ENCODE data around the gene ROCK1. TPM values are rescaled to one million over a fixed set of nuclear protein-coding genes. Genes with fewer than 3 reads are reported as not detected.

Gene ROCK1
- total RNA-seq, 2 donors from 2014 or later = 59.4 to 63.4 TPM

DNA sequence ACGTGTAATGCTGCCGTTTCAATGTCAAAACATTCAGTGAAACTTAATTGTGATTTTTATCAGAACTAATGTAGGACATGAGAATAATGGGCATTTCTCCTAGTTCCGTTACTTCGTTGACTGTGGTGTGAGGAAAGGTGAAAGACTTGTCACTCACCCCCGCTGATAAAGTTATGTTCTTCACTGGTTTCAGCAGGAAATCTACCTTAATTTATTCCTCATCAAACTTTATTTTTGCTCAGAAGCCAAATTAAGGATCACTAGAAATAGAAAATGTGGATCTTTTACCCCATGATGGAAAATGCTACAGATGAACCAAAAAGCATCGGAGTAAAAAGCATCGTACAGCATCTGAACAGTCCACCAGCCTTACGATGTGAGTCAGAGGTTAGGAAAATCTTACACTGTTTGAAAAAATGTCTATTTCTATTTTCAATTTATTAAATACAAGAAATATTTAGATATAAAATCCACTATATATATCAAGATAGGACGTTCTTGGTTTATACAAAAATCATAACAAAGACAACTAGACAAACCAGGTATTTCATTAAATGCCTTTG, 1.0 kb upstream of the ROCK1 start:
- no peak for DNase-seq (ENCODE audit: low spot score in 2 of 2)
- no peaks in the 10 kb centered on the region for H3K9me3 Mint-ChIP-seq
- H3K36me3 Mint-ChIP-seq = peaks cover 8 to 12% of the 10 kb centered on the region in 2 donors
- ATAC-seq = no peak
- H3K27ac Mint-ChIP-seq = peak overlapping the region; percentile 92 to 95

- ATAC-seq = peak in 1 of 2 donors; percentile 48
- H3K9me3 Mint-ChIP-seq = no peaks in the 10 kb centered on the region
- peak overlapping the region; percentile 92 to 95 for H3K27ac Mint-ChIP-seq
- no peak for DNase-seq (ENCODE audit: low spot score in 2 of 2)
- H3K36me3 Mint-ChIP-seq = peaks cover 13 to 17% of the 10 kb centered on the region in 2 donors
These were observed 494 bp upstream of the ROCK1 start for GRCh38 chr18:21112140-21112473.

DNA sequence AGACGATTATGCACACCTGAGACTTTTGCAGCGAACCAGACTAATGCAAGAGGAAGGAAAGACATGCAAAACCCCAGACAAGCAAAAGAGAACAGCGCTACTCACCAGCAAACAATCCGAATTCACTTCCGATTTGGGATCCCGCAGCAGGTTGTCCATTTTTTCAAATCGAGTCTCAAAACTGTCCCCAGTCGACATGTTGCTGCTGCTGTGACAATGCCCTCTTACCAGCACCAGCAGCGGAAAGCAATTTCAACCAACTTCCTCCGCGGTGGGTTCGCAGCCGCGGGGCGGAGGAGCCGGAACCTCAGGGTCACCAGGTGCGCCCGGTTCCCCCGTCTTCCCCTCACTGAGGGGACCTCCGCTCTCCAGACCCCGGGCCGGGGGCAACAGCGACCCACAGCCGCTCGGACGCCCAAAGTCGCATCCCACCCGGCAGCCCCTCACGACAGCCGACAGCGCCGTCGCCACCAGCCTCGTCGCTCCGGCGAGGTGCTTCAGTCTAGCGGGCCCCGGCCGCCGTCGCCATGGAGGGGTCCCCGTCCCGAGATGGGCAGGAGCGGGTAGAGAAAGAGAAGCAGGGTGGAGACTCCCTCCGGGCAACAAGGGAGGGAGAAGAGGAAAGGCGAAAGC, 784 bp downstream of the ROCK1 start:
- peaks cover 16 to 18% of the 10 kb centered on the region in 2 donors for H3K36me3 Mint-ChIP-seq
- ATAC-seq (peak; percentile 21), DNase-seq (ENCODE audit: low spot score in 2 of 2) (peak; percentile 60 to 70)
- peak overlapping the region; percentile 92 to 97 for H3K27ac Mint-ChIP-seq
- H3K9me3 Mint-ChIP-seq = no peaks in the 10 kb centered on the region

- peak overlapping the region; percentile 92 to 97 for H3K27ac Mint-ChIP-seq
- peaks cover 16 to 18% of the 10 kb centered on the region in 2 donors for H3K36me3 Mint-ChIP-seq
- peak in 1 of 2 donors; percentile 36 for ATAC-seq
- DNase-seq (ENCODE audit: low spot score in 2 of 2) = no peak
- no peaks in the 10 kb centered on the region for H3K9me3 Mint-ChIP-seq
These were observed 1.5 kb downstream of the ROCK1 start for GRCh38 chr18:21109936-21110712.

GRCh38 chr18:21105936-21106335, 5.7 kb downstream of the ROCK1 start:
- no peak for DNase-seq (ENCODE audit: low spot score in 2 of 2)
- Mint-ChIP-seq H3K36me3 (peaks cover 14 to 16% of the 10 kb centered on the region in 2 donors), H3K9me3 (no peaks in the 10 kb centered on the region), H3K27ac (no peak overlapping the region)
- no peak for ATAC-seq

DNA sequence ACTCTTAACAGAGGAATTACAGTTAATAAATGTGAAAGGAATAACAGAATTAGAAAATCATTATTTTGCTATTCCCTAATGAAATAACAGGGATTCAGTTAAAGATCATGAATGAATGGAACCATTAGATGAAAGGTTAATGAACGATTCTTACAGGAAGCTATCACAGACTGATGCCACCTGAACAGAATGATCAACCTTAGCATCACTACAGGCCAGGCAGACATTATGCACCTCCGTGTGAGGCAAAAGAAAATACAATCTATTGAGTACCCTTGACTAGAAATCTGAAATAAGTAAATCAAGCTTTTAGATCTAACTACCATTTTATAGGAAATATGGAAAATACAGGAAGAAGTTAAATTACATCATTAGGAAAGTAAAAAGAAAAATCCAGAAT, 10.4 kb downstream of the ROCK1 start:
- ATAC-seq = no peak
- H3K36me3 Mint-ChIP-seq = no peaks in the 10 kb centered on the region
- no peak overlapping the region for H3K27ac Mint-ChIP-seq
- no peaks in the 10 kb centered on the region for H3K9me3 Mint-ChIP-seq
- no peak for DNase-seq (ENCODE audit: low spot score in 2 of 2)

DNA sequence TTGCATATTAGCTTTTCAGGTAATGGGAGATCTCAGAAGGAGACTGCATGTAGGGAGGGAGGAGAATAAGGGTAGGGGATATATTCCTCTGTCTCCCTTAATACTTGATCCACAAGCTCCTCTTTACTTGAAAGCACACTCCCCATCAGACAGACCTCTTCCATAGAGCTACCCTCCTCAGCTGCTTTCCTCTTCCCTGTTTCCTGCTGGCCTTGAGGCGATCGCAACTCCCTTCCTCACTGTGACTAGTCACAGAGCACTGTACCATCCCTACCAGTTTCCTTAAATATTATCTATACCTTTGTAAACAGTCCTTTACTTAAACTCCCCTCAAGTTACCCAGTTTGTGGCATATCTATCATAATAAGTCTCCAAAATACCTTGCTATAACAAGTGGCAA, 10.9 kb downstream of the ROCK1 start:
- Mint-ChIP-seq H3K36me3 (no peaks in the 10 kb centered on the region), H3K27ac (no peak overlapping the region), H3K9me3 (no peaks in the 10 kb centered on the region)
- no peak for DNase-seq (ENCODE audit: low spot score in 2 of 2)
- ATAC-seq = no peak

DNA sequence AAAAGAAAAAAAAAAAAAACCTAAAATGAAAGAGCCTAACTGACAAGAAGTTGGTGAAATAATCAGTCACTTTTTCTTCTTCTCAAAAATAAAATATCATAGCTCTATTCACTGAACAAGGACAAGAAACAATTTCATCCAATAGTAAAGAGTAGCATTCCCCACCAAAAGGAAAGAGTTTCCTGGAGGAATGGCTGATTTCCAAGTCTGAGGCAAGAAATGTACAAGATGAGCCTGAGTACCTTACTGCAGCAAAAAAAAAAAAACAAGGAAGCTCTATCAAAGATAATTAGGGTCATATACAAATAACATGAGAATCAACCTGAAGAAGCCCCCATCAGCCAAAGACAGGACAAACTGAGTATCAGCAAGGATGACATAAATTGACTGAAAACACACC, 11.5 kb downstream of the ROCK1 start:
- Mint-ChIP-seq H3K36me3 (peaks cover 3 to 5% of the 10 kb centered on the region in 2 donors), H3K9me3 (peaks cover 4 to 5% of the 10 kb centered on the region in 2 donors), H3K27ac (no peak overlapping the region)
- DNase-seq (ENCODE audit: low spot score in 2 of 2) = no peak
- no peak for ATAC-seq

- no peak for DNase-seq (ENCODE audit: low spot score in 2 of 2)
- Mint-ChIP-seq H3K9me3 (peaks cover 6 to 7% of the 10 kb centered on the region in 2 donors), H3K36me3 (peaks cover 6 to 8% of the 10 kb centered on the region in 2 donors), H3K27ac (no peak overlapping the region)
- ATAC-seq = no peak
These were observed 12.2 kb downstream of the ROCK1 start for GRCh38 chr18:21099442-21099841.

DNA sequence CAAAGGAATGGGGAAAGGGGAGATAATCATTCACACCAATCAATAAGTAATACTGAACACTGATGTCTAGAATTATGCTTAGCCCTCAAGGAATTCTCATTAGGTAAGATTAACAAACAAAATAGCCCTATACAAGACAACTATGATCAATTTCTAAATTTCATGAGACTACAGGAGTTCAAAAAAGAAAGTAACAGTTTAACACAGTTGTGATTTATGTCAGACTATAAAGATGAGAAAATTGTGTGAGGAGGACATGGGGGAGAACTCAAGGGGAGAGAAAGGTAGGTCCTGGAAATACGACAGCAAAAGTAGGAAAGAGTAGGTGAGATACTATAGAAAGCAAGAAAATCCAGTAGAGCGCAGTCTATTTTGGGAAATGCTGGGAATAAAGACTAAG, 14.9 kb downstream of the ROCK1 start:
- Mint-ChIP-seq H3K36me3 (peaks cover 6 to 28% of the 10 kb centered on the region in 2 donors), H3K9me3 (peaks cover 6 to 7% of the 10 kb centered on the region in 2 donors), H3K27ac (no peak overlapping the region)
- no peak for DNase-seq (ENCODE audit: low spot score in 2 of 2)
- no peak for ATAC-seq

GRCh38 chr18:21093133-21093532, 18.5 kb downstream of the ROCK1 start:
- no peak for ATAC-seq
- no peak overlapping the region for H3K27ac Mint-ChIP-seq
- H3K36me3 Mint-ChIP-seq = peaks cover 10 to 28% of the 10 kb centered on the region in 2 donors
- H3K9me3 Mint-ChIP-seq = peaks cover 6 to 7% of the 10 kb centered on the region in 2 donors
- no peak for DNase-seq (ENCODE audit: low spot score in 2 of 2)

DNA sequence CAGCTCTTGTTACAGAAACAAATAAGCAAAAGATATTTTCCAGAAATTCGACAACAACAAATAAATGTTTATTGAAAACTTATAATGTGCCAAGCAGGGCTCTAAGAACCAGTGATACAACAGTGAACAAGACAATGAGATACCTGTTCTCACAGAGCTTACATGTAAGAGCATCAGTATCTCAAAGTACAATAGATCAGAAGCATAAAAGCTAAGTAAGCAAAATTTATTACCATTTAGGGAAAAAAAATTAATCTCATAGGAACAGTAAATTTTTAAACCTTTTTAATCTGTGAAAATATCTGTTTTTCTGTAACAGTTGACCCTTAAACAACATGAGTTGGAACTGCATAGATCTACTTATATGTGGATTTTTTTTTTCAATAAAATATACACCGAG, 20.9 kb downstream of the ROCK1 start:
- ATAC-seq (no peak), DNase-seq (ENCODE audit: low spot score in 2 of 2) (no peak)
- H3K27ac Mint-ChIP-seq = no peak overlapping the region
- H3K9me3 Mint-ChIP-seq = peaks cover 11% of the 10 kb centered on the region in 2 donors
- peaks cover 17 to 28% of the 10 kb centered on the region in 2 donors for H3K36me3 Mint-ChIP-seq

DNA sequence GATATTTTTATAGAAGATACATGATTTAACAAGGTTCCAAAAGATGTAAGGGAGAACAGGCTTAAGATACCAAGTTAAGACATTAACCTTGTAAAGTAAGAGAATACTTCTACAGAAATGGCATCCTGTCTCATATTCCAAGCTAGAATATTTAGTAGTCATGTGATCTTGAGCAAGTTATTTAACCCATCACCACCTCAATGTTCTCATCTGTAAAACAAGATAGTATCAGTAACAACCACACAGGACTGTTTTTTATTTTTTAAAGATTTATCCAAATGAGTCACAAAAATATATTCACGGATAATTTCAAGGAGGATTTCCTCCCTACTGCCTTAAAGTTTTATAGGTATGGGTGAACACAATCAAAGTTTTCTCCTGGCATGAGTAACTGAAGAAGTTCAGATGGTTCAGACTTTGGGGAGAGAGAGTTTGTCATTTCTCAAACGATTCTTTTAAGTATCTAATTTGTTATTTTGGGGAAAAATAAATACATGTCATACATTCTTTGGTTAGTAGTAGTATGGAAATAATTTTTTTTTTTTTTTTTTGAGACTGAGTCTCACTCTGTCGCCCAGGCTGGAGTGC, 25.9 kb downstream of the ROCK1 start:
- H3K9me3 Mint-ChIP-seq = peaks cover 9 to 22% of the 10 kb centered on the region in 2 donors
- ATAC-seq (no peak), DNase-seq (ENCODE audit: low spot score in 2 of 2) (no peak)
- H3K27ac Mint-ChIP-seq = no peak overlapping the region
- peaks cover 19 to 37% of the 10 kb centered on the region in 2 donors for H3K36me3 Mint-ChIP-seq

GRCh38 chr18:21084511-21085078, 27.0 kb downstream of the ROCK1 start:
- peaks cover 17 to 47% of the 10 kb centered on the region in 2 donors for H3K36me3 Mint-ChIP-seq
- H3K27ac Mint-ChIP-seq = peak overlapping the region in 1 of 2 donors; percentile 45
- DNase-seq (ENCODE audit: low spot score in 2 of 2) (no peak), ATAC-seq (peak in 1 of 2 donors; percentile 38)
- peaks cover 9 to 29% of the 10 kb centered on the region in 2 donors for H3K9me3 Mint-ChIP-seq

- H3K9me3 Mint-ChIP-seq = peaks cover 9 to 29% of the 10 kb centered on the region in 2 donors
- ATAC-seq = no peak
- peaks cover 14 to 47% of the 10 kb centered on the region in 2 donors for H3K36me3 Mint-ChIP-seq
- H3K27ac Mint-ChIP-seq = no peak overlapping the region
- DNase-seq (ENCODE audit: low spot score in 2 of 2) = no peak
These were observed 28.6 kb downstream of the ROCK1 start for GRCh38 chr18:21083017-21083416.

DNA sequence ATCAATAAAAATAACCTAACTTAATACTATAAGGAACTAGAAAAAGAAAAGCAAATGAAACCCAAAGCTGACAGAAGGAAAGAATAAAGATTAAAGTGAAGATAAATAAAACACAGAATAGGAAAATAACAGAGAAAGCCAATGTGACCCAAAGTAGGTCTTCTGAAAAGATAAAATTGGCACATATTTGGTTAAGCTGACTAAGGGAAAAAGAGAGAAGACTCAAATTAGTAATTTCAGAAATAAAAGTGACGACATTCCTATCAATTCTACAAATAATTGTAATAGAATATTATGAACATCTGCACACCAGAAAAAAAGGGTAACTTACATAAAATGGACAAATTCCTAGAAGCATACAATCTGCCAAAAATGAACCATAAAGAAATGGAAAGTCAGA, 30.2 kb downstream of the ROCK1 start:
- ATAC-seq = no peak
- H3K36me3 Mint-ChIP-seq = peaks cover 8 to 47% of the 10 kb centered on the region in 2 donors
- H3K27ac Mint-ChIP-seq = no peak overlapping the region
- H3K9me3 Mint-ChIP-seq = peaks cover 4 to 24% of the 10 kb centered on the region in 2 donors
- DNase-seq (ENCODE audit: low spot score in 2 of 2) = no peak

GRCh38 chr18:21080576-21080975, 31.0 kb downstream of the ROCK1 start:
- Mint-ChIP-seq H3K9me3 (peaks cover 4 to 24% of the 10 kb centered on the region in 2 donors), H3K36me3 (peaks cover 8 to 47% of the 10 kb centered on the region in 2 donors), H3K27ac (no peak overlapping the region)
- ATAC-seq (no peak), DNase-seq (ENCODE audit: low spot score in 2 of 2) (no peak)

Data from activated naive CD4-positive, alpha-beta T cell treated with anti-CD3 and anti-CD28 coated beads, Interleukin-2, amount 50 U/mL, for 72 hours (primary cell).